Lung (tissue), 12 donors: ENCODE results near the gene LTBP1. TPM values are rescaled to one million over a fixed set of nuclear protein-coding genes. Genes with fewer than 3 reads are reported as not detected.

Experiments
- ATAC-seq: fragments of 200-7000 bp; cut with Tn5 transposase; one replicate; pipeline ENCODE4 v1.9.1; 2020; ENCODE audit warnings: moderate number of reproducible peaks; ENCODE audit not compliant: insufficient read depth, low FRiP score
- DNase-seq, 3 donors: peaks; one replicate each; pipeline ENCODE4 v3.0.0-alpha.2; 2013 to 2017
- H3K27ac ChIP-seq, 2 donors: one replicate each; pipeline ENCODE4 v1.5.1; 2013; ENCODE audit warnings: mild to moderate bottlenecking in 2 of 2, moderate library complexity in 2 of 2, control low read depth in 1 of 2, inconsistent platforms in 1 of 2, low read depth in 1 of 2, low read length in 1 of 2
- H3K27me3 ChIP-seq, 3 donors: one replicate each; pipeline ENCODE4 v1.5.1; 2013; ENCODE audit warnings: low read length in 2 of 3; ENCODE audit not compliant: control insufficient read depth in 3 of 3, insufficient read depth in 3 of 3
- H3K36me3 ChIP-seq, 4 donors: one replicate each; pipeline ENCODE4 v1.5.1; 2013; ENCODE audit warnings: low read length in 4 of 4, mild to moderate bottlenecking in 1 of 4, moderate library complexity in 1 of 4; ENCODE audit not compliant: control insufficient read depth in 4 of 4, insufficient read depth in 4 of 4
- H3K4me1 ChIP-seq, 5 donors: one replicate each; pipeline ENCODE4 v1.5.1; 2013; ENCODE audit warnings: low read length in 5 of 5, mild to moderate bottlenecking in 2 of 5, moderate library complexity in 1 of 5; ENCODE audit not compliant: control insufficient read depth in 5 of 5, insufficient read depth in 5 of 5
- H3K4me3 ChIP-seq: one replicate; pipeline ENCODE4 v1.5.1; 2013; ENCODE audit warnings: mild to moderate bottlenecking, control low read depth, moderate library complexity
- H3K9ac ChIP-seq, 2 donors: one replicate each; pipeline ENCODE4 v1.5.1; 2013; ENCODE audit warnings: low read length in 2 of 2, control low read depth in 1 of 2; ENCODE audit not compliant: insufficient read depth in 1 of 2
- H3K9me3 ChIP-seq, 4 donors: one replicate each; pipeline ENCODE4 v1.5.1; 2013; ENCODE audit warnings: low read length in 3 of 4, mild to moderate bottlenecking in 1 of 4, moderate library complexity in 1 of 4; ENCODE audit not compliant: control insufficient read depth in 4 of 4, insufficient read depth in 3 of 4
- WGBS, 2 donors: extraction: QIAGEN DNeasy Blood & Tissue Kit; methylation state at CpG; one replicate each; pipeline ENCODE4 v1.1.7; 2013; 5-methylcytosine and 5-hydroxymethylcytosine counted together
- polyA plus RNA-seq, 2 donors: library from polyadenylated mRNA; stranded (reverse); fragments of 200-250 nt; gene quantifications; one replicate each; pipeline ENCODE4 v1.2.1, GENCODE V29; 2013
- total RNA-seq, 2 donors: library from RNA; depleted of rRNA in 1 of 2; stranded (reverse); fragments of >200 nt in 1 of 2; gene quantifications; one replicate each; pipeline ENCODE4 v1.2.1, GENCODE V29; 2014 to 2021
- TF ChIP-seq, protein P1 (sequence below): IDR thresholded peaks from 2 replicates; pipeline ENCODE4 v1.5.1; 2012; ENCODE audit warnings: mild to moderate bottlenecking; ENCODE audit errors: control extremely low read depth, extremely low read depth
- donor health status: control.
- donor health status: control.
- donor health status: Bipolar disorder and iron deficiency.
- donor health status: healthy.
- donor health status: DM: yes; HTN: yes; CAD: no.

LTBP1 gene
- total and polyA plus RNA-seq, 4 donors = 8.8 to 57.4 (median 28.6) TPM

- Histone ChIP-seq H3K4me1 (peaks cover 0 to 21% (median 0%) of the 10 kb centered on the region in 5 donors), H3K9ac (no peak overlapping the region), H3K4me3 (no peak overlapping the region), H3K9me3 (no peaks in the 10 kb centered on the region), H3K27me3 (no peaks in the 10 kb centered on the region), H3K36me3 (no peaks in the 10 kb centered on the region), H3K27ac (no peak overlapping the region)
- ATAC-seq (no peak), DNase-seq (no peak)
- TF ChIP-seq, protein P1, sequence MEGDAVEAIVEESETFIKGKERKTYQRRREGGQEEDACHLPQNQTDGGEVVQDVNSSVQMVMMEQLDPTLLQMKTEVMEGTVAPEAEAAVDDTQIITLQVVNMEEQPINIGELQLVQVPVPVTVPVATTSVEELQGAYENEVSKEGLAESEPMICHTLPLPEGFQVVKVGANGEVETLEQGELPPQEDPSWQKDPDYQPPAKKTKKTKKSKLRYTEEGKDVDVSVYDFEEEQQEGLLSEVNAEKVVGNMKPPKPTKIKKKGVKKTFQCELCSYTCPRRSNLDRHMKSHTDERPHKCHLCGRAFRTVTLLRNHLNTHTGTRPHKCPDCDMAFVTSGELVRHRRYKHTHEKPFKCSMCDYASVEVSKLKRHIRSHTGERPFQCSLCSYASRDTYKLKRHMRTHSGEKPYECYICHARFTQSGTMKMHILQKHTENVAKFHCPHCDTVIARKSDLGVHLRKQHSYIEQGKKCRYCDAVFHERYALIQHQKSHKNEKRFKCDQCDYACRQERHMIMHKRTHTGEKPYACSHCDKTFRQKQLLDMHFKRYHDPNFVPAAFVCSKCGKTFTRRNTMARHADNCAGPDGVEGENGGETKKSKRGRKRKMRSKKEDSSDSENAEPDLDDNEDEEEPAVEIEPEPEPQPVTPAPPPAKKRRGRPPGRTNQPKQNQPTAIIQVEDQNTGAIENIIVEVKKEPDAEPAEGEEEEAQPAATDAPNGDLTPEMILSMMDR = no peak
- 92 to 98% methylated on average over 2 of the region's 2 CpGs for WGBS, 2 donors
Measured at GRCh38 chr2:33011373-33011772, 64.6 kb downstream of the LTBP1 start.

DNA sequence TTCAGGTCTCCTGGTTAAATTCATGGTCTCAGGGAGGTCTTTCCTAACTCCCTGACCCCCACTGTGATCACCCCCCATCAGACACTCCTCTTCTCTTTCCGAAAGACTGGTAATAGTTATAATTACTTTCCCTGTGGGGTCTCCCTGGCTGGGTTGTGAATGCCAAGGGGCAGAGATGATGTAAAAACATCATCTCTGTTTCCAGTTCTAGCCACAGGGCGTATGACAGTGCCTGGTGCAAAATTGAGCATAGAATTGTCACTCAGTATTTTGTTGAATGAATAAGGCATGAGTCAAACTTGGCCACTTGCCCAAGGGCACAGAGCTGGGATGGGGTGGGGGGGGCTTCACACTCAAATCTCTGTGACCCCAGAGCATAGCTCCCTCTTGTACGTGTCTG is 65.2 kb downstream of the LTBP1 start:
- Histone ChIP-seq H3K4me1 (peaks cover 0 to 21% (median 0%) of the 10 kb centered on the region in 5 donors), H3K9me3 (no peaks in the 10 kb centered on the region), H3K27me3 (no peaks in the 10 kb centered on the region), H3K9ac (no peak overlapping the region), H3K36me3 (no peaks in the 10 kb centered on the region), H3K27ac (no peak overlapping the region), H3K4me3 (no peak overlapping the region)
- TF ChIP-seq, protein P1 = no peak
- ATAC-seq (no peak), DNase-seq (no peak)
- 93 to 97% methylated on average over 3 of the region's 3 CpGs for WGBS, 2 donors

- Histone ChIP-seq H3K27ac (peak overlapping the region in 1 of 2 donors; percentile 24), H3K4me1 (peaks cover 0 to 21% (median 0%) of the 10 kb centered on the region in 5 donors), H3K9ac (no peak overlapping the region), H3K4me3 (no peak overlapping the region), H3K27me3 (no peaks in the 10 kb centered on the region), H3K36me3 (no peaks in the 10 kb centered on the region), H3K9me3 (no peaks in the 10 kb centered on the region)
- DNase-seq (no peak), ATAC-seq (no peak)
- whole genome bisulfite sequencing, 2 donors = 74 to 93% methylated on average over 3 of the region's 3 CpGs
- TF ChIP-seq, protein P1 = no peak
Measured at GRCh38 chr2:33013684-33014110, 66.9 kb downstream of the LTBP1 start.

DNA sequence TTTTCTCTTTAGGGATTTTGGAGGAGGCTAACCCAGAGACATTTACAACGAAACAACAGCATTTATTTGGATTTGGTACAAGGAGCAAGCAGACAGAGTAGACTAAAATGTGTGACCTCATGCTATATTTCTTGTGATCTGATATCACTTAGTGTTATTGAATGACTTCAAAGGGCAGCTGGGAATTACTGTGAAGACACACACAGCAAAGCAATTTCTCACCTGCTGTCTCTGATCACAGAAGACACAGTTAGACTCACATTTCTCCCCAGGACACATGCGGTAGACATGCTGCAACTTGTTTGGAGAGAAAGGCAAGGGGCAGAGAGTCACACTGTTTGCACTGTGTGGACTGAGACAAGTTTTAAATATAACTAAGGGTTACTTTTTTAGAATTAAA is 67.5 kb downstream of the LTBP1 start:
- Histone ChIP-seq H3K9me3 (no peaks in the 10 kb centered on the region), H3K4me3 (no peak overlapping the region), H3K27me3 (no peaks in the 10 kb centered on the region), H3K27ac (peak overlapping the region in 1 of 2 donors; percentile 81), H3K36me3 (no peaks in the 10 kb centered on the region), H3K4me1 (peaks cover 0 to 21% (median 0%) of the 10 kb centered on the region in 5 donors), H3K9ac (no peak overlapping the region)
- TF ChIP-seq, protein P1 = no peak
- no peak for ATAC-seq
- 81 to 88% methylated on average over 2 of the region's 2 CpGs for WGBS, 2 donors
- DNase-seq = no peak
